Upper lobe of left lung (tissue), 6 donors: ENCODE data around the gene HAL. TPM values are rescaled to one million over a fixed set of nuclear protein-coding genes. Genes with fewer than 3 reads are reported as not detected.

Experiments
- ATAC-seq, 2 donors: fragments of 200-7000 bp; cut with Tn5 transposase; one replicate each; pipeline ENCODE4 v1.9.1; 2022; ENCODE audit warnings: mild to moderate bottlenecking in 2 of 2, moderate library complexity in 2 of 2; ENCODE audit not compliant: low FRiP score in 2 of 2
- DNase-seq, 2 donors: peaks; one replicate each; pipeline ENCODE4 v3.0.0-alpha.2; 2019 to 2020
- H3K27ac ChIP-seq, 4 donors: fragments of 200-600 bp; sonication (generic); one replicate each; pipeline ENCODE4 v1.5.1; 2016 to 2019
- H3K27me3 ChIP-seq, 4 donors: fragments of 200-600 bp; sonication (generic); one replicate each; pipeline ENCODE4 v1.5.1; 2017 to 2019
- H3K36me3 ChIP-seq, 4 donors: fragments of 200-600 bp; sonication (generic); one replicate each; pipeline ENCODE4 v1.5.1; 2016 to 2019
- H3K4me1 ChIP-seq, 4 donors: fragments of 200-600 bp; sonication (generic); one replicate each; pipeline ENCODE4 v1.5.1; 2018 to 2019
- H3K4me3 ChIP-seq, 4 donors: fragments of 200-600 bp; sonication (generic); one replicate each; pipeline ENCODE4 v1.5.1; 2017 to 2019; ENCODE audit warnings: mild to moderate bottlenecking in 2 of 4, moderate library complexity in 1 of 4
- H3K9me3 ChIP-seq, 4 donors: fragments of 200-600 bp; sonication (generic); one replicate each; pipeline ENCODE4 v1.5.1; 2018 to 2019
- CTCF ChIP-seq, 6 experiments: fragments of 450-650 bp in 4 of 6; fragments of 200-600 bp in 2 of 6; sonication (generic) in 2 of 6; IDR thresholded peaks; one replicate each; pipeline ENCODE4 v1.5.1; 2016 to 2019; ENCODE audit warnings: antibody characterized with exemption in 6 of 6
- EP300 ChIP-seq, 4 donors: sonication (generic); formaldehyde crosslinking; IDR thresholded peaks; one replicate each; pipeline ENCODE4 v1.5.1; 2017; ENCODE audit warnings: antibody characterized with exemption in 4 of 4, control low read depth in 2 of 4
- POLR2A ChIP-seq, 4 donors: fragments of 450-650 bp; IDR thresholded peaks; one replicate each; pipeline ENCODE4 v1.5.1; 2016 to 2017; ENCODE audit warnings: antibody characterized with exemption in 4 of 4, mild to moderate bottlenecking in 2 of 4
- POLR2AphosphoS5 ChIP-seq, 2 donors: sonication (generic); formaldehyde crosslinking; IDR thresholded peaks; one replicate each; pipeline ENCODE4 v1.5.1; 2017; ENCODE audit warnings: antibody characterized with exemption in 2 of 2
- WGBS, 2 donors: methylation state at CpG; one replicate each; pipeline ENCODE4 v1.1.5; 2017 to 2018; 5-methylcytosine and 5-hydroxymethylcytosine counted together
- total RNA-seq, 6 donors: library from RNA; depleted of rRNA in 4 of 6; stranded (reverse); fragments of >200 nt in 4 of 6; gene quantifications; one replicate each; pipeline versions ENCODE4 v1.1.0 to v1.2.1, GENCODE V29; 2016 to 2021
- donor health status: DM: no; HTN: no; CAD: no; lungs with moderate emphysema.
- donor health status: DM: no; HTN: yes; CAD: no; lungs with severe emphysema.

The HAL gene
- total RNA-seq, 6 donors from 2014 or later = 3.0 to 11.5 (median 5.2) TPM

GRCh38 chr12:95978774-95979173 is 17.4 kb downstream of the HAL start:
- H3K4me3 ChIP-seq = no peak overlapping the region
- H3K27ac ChIP-seq = no peak overlapping the region
- peaks cover 0 to 3% (median 0%) of the 10 kb centered on the region in 4 donors for H3K36me3 ChIP-seq
- WGBS, 2 donors = 96 to 97% methylated on average over 3 of the region's 3 CpGs
- TF ChIP-seq EP300 (IDR thresholded peaks at IDR 0.05) (no peak), POLR2AphosphoS5 (IDR thresholded peaks at IDR 0.05) (no peak), POLR2A (IDR thresholded peaks at IDR 0.05) (no peak), CTCF (IDR thresholded peaks at IDR 0.05) (no peak)
- no peaks in the 10 kb centered on the region for H3K9me3 ChIP-seq
- ATAC-seq (no peak), DNase-seq (no peak)
- no peaks in the 10 kb centered on the region for H3K4me1 ChIP-seq
- no peaks in the 10 kb centered on the region for H3K27me3 ChIP-seq

DNA sequence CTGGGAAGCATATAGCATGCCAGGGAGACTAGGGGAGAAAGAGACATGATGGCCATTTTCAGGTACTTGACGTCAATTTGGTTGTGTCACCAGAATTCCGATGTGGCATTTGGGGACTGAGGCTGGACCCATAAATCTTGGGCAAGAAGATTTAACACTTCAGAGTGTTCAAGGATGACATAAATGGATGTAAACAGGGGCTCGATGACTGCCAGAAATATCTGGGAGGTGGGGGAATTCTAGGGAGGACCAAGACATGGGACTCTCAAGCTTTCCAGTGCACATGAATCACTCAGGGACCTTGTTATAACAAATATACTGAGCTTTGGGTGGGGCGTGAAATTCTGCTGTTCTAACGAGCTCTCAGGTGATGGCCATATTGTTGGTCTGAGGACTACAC is 17.8 kb downstream of the HAL start:
- WGBS, 2 donors = 97% methylated on average over 5 of the region's 5 CpGs
- Histone ChIP-seq H3K27me3 (no peaks in the 10 kb centered on the region), H3K36me3 (peaks cover 0 to 3% (median 0%) of the 10 kb centered on the region in 4 donors), H3K9me3 (no peaks in the 10 kb centered on the region), H3K4me3 (no peak overlapping the region), H3K27ac (no peak overlapping the region), H3K4me1 (no peaks in the 10 kb centered on the region)
- ATAC-seq = no peak
- TF ChIP-seq POLR2AphosphoS5 (IDR thresholded peaks at IDR 0.05) (no peak), POLR2A (IDR thresholded peaks at IDR 0.05) (no peak), EP300 (IDR thresholded peaks at IDR 0.05) (no peak), CTCF (IDR thresholded peaks at IDR 0.05) (no peak)
- DNase-seq = no peak

- H3K4me3 ChIP-seq = no peak overlapping the region
- H3K4me1 ChIP-seq = no peaks in the 10 kb centered on the region
- ATAC-seq (no peak), DNase-seq (no peak)
- H3K9me3 ChIP-seq = no peaks in the 10 kb centered on the region
- no peak for TF ChIP-seq EP300 (IDR thresholded peaks at IDR 0.05)
- no peak for TF ChIP-seq POLR2AphosphoS5 (IDR thresholded peaks at IDR 0.05)
- no peak for TF ChIP-seq POLR2A (IDR thresholded peaks at IDR 0.05)
- TF ChIP-seq CTCF (IDR thresholded peaks at IDR 0.05) = no peak
- H3K27me3 ChIP-seq = no peaks in the 10 kb centered on the region
- H3K36me3 ChIP-seq = peaks cover 0 to 3% (median 0%) of the 10 kb centered on the region in 4 donors
- H3K27ac ChIP-seq = no peak overlapping the region
- WGBS, 2 donors = 87 to 94% methylated on average over 3 to 11 of the region's 11 CpGs
Observed at GRCh38 chr12:95977764-95978305, 18.3 kb downstream of the HAL start.

DNA sequence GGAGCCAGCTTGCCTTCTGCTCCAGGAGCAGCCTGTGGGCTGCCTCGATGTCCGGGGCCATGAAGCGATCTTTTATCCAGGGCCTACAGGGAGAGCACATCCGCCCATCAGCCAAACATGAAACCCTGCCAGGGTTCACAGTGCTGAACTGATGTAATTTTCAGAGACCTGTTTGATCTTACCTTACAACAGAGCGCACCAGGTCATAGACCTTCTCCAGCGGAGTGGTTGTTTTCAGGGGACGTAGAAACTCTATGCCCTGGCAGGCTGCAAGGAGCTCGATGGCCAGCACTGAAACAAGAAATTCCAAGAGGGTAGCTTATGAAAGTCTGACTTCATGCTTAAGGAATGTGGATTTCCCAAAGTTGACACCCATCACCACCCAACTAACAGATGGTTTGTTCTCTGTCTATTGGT is 19.7 kb downstream of the HAL start:
- no peak overlapping the region for H3K27ac ChIP-seq
- TF ChIP-seq POLR2A (IDR thresholded peaks at IDR 0.05) = no peak
- TF ChIP-seq CTCF (IDR thresholded peaks at IDR 0.05) = no peak
- TF ChIP-seq POLR2AphosphoS5 (IDR thresholded peaks at IDR 0.05) = no peak
- no peak for DNase-seq
- ATAC-seq = no peak
- peaks cover 0 to 3% (median 0%) of the 10 kb centered on the region in 4 donors for H3K36me3 ChIP-seq
- no peaks in the 10 kb centered on the region for H3K9me3 ChIP-seq
- H3K27me3 ChIP-seq = no peaks in the 10 kb centered on the region
- 96 to 98% methylated on average over 8 of the region's 8 CpGs for WGBS, 2 donors
- H3K4me1 ChIP-seq = no peaks in the 10 kb centered on the region
- H3K4me3 ChIP-seq = no peak overlapping the region

DNA sequence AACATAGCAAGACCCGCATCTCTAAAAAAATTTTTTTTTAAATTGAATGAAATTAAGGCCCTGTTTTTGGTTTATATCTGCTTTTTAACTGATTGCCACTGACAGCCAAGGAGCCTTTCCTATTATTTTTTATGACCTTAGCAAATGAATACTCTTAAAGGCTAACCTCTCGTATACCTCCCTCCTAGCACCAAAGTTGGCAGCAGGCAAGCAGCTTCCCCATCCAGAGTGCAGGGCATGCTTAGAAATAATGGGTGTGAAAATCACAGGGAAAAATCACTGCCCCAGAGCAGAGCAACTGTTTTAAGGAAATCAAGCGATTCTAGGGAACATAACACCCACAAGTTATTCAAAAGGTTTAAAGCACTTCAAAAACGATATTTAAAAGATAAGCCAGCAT is 20.7 kb downstream of the HAL start:
- no peak overlapping the region for H3K27ac ChIP-seq
- peaks cover 0 to 2% (median 0%) of the 10 kb centered on the region in 4 donors for H3K36me3 ChIP-seq
- no peaks in the 10 kb centered on the region for H3K27me3 ChIP-seq
- TF ChIP-seq EP300 (IDR thresholded peaks at IDR 0.05) (no peak), POLR2AphosphoS5 (IDR thresholded peaks at IDR 0.05) (no peak), POLR2A (IDR thresholded peaks at IDR 0.05) (no peak), CTCF (IDR thresholded peaks at IDR 0.05) (no peak)
- no peak overlapping the region for H3K4me3 ChIP-seq
- H3K9me3 ChIP-seq = no peaks in the 10 kb centered on the region
- WGBS, 2 donors = 90 to 91% methylated on average over 4 of the region's 4 CpGs
- ATAC-seq = no peak
- no peaks in the 10 kb centered on the region for H3K4me1 ChIP-seq
- no peak for DNase-seq
